ENCODE results near the gene CLEC16A.

DNA sequence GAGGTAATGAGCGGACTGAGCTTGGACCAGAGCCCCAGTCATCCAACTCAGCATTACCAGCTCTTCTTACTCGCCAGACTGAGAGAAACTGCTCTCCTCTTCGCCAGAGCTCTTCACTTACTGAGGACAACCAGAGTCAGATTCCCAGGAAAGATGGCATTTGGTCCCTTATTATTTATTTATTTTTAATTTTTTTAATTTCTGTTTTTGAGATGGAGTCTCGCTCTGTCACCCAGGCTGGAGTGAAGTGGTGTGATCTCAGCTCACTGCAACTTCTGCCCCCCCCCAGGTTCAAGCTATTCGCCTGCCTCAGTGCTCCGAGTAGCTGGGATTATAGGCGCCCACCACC, 25.4 kb upstream of the CLEC16A start:
- TF ChIP-seq, protein P1, sequence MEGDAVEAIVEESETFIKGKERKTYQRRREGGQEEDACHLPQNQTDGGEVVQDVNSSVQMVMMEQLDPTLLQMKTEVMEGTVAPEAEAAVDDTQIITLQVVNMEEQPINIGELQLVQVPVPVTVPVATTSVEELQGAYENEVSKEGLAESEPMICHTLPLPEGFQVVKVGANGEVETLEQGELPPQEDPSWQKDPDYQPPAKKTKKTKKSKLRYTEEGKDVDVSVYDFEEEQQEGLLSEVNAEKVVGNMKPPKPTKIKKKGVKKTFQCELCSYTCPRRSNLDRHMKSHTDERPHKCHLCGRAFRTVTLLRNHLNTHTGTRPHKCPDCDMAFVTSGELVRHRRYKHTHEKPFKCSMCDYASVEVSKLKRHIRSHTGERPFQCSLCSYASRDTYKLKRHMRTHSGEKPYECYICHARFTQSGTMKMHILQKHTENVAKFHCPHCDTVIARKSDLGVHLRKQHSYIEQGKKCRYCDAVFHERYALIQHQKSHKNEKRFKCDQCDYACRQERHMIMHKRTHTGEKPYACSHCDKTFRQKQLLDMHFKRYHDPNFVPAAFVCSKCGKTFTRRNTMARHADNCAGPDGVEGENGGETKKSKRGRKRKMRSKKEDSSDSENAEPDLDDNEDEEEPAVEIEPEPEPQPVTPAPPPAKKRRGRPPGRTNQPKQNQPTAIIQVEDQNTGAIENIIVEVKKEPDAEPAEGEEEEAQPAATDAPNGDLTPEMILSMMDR (IDR thresholded peaks at IDR 0.05; ENCODE audit: low read depth, low read length, poor library complexity, severe bottlenecking) = no peak
- TF ChIP-seq EZH2phosphoT487 (IDR thresholded peaks at IDR 0.05; ENCODE audit: borderline replicate concordance, low read length) = no peak
